ENCODE results near the gene XPR1.

XPR1 gene

GRCh38 chr1:180896161-180896560 is 264.3 kb downstream of the XPR1 start:
- no peak for DNase-seq

GRCh38 chr1:180898441-180899219 is 266.8 kb downstream of the XPR1 start:
- no peak for DNase-seq

- DNase-seq = no peak
Measured at GRCh38 chr1:180899262-180899661, 267.4 kb downstream of the XPR1 start.

GRCh38 chr1:180901076-180901990 is 269.5 kb downstream of the XPR1 start:
- no peak for DNase-seq

GRCh38 chr1:180902541-180902940 is 270.7 kb downstream of the XPR1 start:
- DNase-seq = no peak

GRCh38 chr1:180905927-180906326 is 274.1 kb downstream of the XPR1 start:
- no peak for DNase-seq

GRCh38 chr1:180906511-180906910 is 274.7 kb downstream of the XPR1 start:
- no peak for DNase-seq

GRCh38 chr1:180907313-180908055 is 275.7 kb downstream of the XPR1 start:
- no peak for DNase-seq

- DNase-seq = no peak
Measured at GRCh38 chr1:180908074-180908765, 276.4 kb downstream of the XPR1 start.

GRCh38 chr1:180909005-180909414 is 277.2 kb downstream of the XPR1 start:
- DNase-seq = no peak

GRCh38 chr1:180909462-180909976 is 277.7 kb downstream of the XPR1 start:
- no peak for DNase-seq

GRCh38 chr1:180911640-180912191 is 279.9 kb downstream of the XPR1 start:
- no peak for DNase-seq

- DNase-seq = no peak
Measured at GRCh38 chr1:180912211-180912800, 280.5 kb downstream of the XPR1 start.

GRCh38 chr1:180912801-180913565 is 281.2 kb downstream of the XPR1 start, which contains the start of gene KIAA1614:
Gene KIAA1614, plus strand, starts transcription at chr1:180912897. Its CDS starts 347 bp downstream, at chr1:180913244.
- DNase-seq = no peak

- no peak for DNase-seq
Measured at GRCh38 chr1:180915426-180915965, 283.7 kb downstream of the XPR1 start.

- no peak for DNase-seq
Measured at GRCh38 chr1:180916012-180916770, 284.4 kb downstream of the XPR1 start.

GRCh38 chr1:180916771-180917170 is 284.9 kb downstream of the XPR1 start:
- no peak for DNase-seq

GRCh38 chr1:180917306-180918065 is 285.7 kb downstream of the XPR1 start:
- DNase-seq = no peak

- no peak for DNase-seq
Measured at GRCh38 chr1:180918519-180918918, 286.7 kb downstream of the XPR1 start.

All from NCI-H1694 treated with DMSO at 0.1 percent for 48 hours (cell line).